Nephron (organoid): ENCODE measurements around the gene KIF26B.

Experiments used
- H3K27ac Mint-ChIP-seq, 3 experiments: 2 replicates each; pipeline ENCODE4 v1.8.0; 2020; ENCODE audit warnings: mixed read lengths in 3 of 3, mild to moderate bottlenecking in 2 of 3, moderate library complexity in 1 of 3
- H3K27me3 Mint-ChIP-seq: 2 replicates; pipeline ENCODE4 v1.8.0; 2021; ENCODE audit warnings: low read depth, mild to moderate bottlenecking, moderate library complexity, mixed read lengths
- H3K36me3 Mint-ChIP-seq: 2 replicates; pipeline ENCODE4 v1.8.0; 2020; ENCODE audit warnings: low read depth, mixed read lengths
- H3K4me1 Mint-ChIP-seq: 2 replicates; pipeline ENCODE4 v1.8.0; 2020; ENCODE audit warnings: mixed read lengths
- H3K4me3 Mint-ChIP-seq, 3 experiments: 2 replicates each; pipeline ENCODE4 v1.8.0; 2020; ENCODE audit warnings: mild to moderate bottlenecking in 3 of 3, mixed read lengths in 3 of 3, moderate library complexity in 2 of 3
- H3K9me3 Mint-ChIP-seq: 2 replicates; pipeline ENCODE4 v1.8.0; 2020; ENCODE audit warnings: mixed read lengths
- TF ChIP-seq, protein P1 (sequence below), 3 experiments: fragments of 200-600 bp; sonication (generic); IDR thresholded peaks; one replicate each; pipeline ENCODE4 v1.5.0; 2021; ENCODE audit warnings: antibody characterized with exemption in 3 of 3; ENCODE audit not compliant: unreplicated experiment in 3 of 3

Gene KIF26B

DNA sequence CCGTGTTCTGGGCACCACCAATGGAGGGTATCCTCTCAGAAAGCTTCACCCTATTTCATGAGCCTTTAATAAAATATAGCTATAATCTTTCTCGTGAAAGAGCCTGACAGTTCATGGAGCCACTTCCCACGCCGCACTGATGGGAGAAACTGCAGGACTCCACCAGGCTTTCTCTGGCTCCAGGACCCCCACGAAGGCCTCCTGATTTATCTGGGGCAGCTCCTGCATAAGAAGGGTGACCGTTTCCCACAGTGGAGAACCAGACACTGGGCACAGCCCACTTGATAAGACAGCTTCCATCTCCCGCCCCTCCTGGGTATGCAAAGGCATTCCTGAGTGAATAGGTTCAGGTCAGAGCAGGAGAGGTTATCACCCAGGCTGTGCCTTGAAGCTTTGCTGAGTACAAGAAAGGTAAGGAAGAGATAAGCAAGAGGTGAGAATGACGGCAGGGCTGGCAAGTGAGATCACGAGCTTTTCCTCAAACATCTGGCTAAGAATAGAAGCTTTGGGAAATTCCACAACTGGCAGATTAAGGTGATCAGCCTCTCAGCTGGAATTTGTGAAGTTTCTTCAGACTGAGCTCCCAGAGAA lies 499.8 kb downstream of the KIF26B start:
- Mint-ChIP-seq H3K4me1 (peaks cover 8% of the 10 kb centered on the region), H3K27ac (no peak overlapping the region), H3K4me3 (no peak overlapping the region), H3K36me3 (peaks cover 62% of the 10 kb centered on the region), H3K9me3 (peaks cover 2% of the 10 kb centered on the region), H3K27me3 (no peaks in the 10 kb centered on the region)
- TF ChIP-seq, protein P1, sequence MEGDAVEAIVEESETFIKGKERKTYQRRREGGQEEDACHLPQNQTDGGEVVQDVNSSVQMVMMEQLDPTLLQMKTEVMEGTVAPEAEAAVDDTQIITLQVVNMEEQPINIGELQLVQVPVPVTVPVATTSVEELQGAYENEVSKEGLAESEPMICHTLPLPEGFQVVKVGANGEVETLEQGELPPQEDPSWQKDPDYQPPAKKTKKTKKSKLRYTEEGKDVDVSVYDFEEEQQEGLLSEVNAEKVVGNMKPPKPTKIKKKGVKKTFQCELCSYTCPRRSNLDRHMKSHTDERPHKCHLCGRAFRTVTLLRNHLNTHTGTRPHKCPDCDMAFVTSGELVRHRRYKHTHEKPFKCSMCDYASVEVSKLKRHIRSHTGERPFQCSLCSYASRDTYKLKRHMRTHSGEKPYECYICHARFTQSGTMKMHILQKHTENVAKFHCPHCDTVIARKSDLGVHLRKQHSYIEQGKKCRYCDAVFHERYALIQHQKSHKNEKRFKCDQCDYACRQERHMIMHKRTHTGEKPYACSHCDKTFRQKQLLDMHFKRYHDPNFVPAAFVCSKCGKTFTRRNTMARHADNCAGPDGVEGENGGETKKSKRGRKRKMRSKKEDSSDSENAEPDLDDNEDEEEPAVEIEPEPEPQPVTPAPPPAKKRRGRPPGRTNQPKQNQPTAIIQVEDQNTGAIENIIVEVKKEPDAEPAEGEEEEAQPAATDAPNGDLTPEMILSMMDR (IDR thresholded peaks at IDR 0.05; ENCODE audit: unreplicated experiment in 3 of 3): no peak

DNA sequence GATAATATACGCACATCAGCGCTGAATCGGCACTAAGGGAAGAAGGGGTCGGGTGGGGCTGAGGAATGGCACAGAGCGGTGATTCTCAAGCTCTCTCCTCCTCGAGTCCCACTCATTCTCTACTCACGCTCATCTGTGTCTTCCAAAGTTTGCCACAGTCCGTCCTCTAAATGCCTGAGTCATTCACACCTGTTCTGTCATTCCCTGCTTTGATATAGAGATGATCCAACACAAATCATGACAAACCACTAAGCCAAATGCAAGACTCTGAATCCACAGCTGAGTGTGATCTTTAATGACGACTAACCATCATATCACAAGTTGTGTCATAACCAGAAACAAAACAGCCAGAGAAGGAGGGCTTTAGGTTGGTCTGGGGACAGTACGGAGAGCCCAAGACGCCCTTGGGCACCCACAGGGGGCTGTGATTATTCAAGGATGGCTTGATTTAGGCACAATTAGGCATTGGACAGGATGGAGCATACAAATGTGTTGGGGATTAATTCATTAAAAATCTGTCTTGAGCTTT lies 501.5 kb downstream of the KIF26B start:
- Mint-ChIP-seq H3K4me3 (no peak overlapping the region), H3K9me3 (no peaks in the 10 kb centered on the region), H3K27me3 (no peaks in the 10 kb centered on the region), H3K4me1 (peaks cover 8% of the 10 kb centered on the region), H3K36me3 (peaks cover 50% of the 10 kb centered on the region), H3K27ac (no peak overlapping the region)
- TF ChIP-seq, protein P1 (IDR thresholded peaks at IDR 0.05; ENCODE audit: unreplicated experiment in 3 of 3): no peak

DNA sequence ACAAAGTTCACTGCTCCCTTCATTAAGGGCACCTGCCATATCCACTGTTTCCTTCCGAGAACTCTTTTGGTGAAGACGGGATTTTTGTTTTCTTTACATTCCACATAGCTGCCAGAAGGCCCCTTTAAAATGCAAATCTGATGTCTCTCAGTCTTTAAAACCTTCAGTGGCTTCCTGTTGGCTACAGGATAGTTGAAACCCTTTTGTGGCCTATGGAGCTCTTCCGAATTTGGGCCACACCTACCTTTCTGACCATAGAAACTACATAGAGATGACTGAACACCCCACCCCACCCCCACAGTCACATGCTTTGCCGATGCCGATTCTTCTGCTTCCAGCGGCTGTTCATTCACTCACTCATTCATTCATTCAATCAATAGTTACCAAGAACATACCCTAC lies 502.6 kb downstream of the KIF26B start:
- TF ChIP-seq, protein P1 (IDR thresholded peaks at IDR 0.05; ENCODE audit: unreplicated experiment in 3 of 3): no peak
- no peaks in the 10 kb centered on the region for H3K9me3 Mint-ChIP-seq
- no peak overlapping the region for H3K4me3 Mint-ChIP-seq
- H3K27ac Mint-ChIP-seq: no peak overlapping the region
- peaks cover 8% of the 10 kb centered on the region for H3K4me1 Mint-ChIP-seq
- peaks cover 43% of the 10 kb centered on the region for H3K36me3 Mint-ChIP-seq
- H3K27me3 Mint-ChIP-seq: no peaks in the 10 kb centered on the region

DNA sequence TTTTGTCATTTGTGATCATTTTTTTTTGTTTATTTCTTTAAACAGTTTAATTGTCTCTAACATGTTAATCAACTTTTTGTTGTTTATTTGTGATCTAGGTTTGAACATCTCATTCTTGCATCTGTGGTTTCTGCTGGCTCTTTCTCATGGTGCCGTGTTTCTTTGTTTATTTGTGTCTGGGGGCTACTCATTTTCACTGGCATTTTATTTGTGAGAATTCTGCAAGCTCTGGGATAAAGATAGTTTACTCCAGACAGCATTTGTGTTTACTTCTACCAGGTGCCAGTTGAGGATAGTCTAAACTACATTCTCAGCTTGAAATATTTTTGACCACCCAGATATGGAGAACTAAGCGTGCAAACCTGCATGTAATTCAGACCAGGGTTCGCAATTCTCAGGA lies 508.6 kb downstream of the KIF26B start:
- Mint-ChIP-seq H3K4me3 (no peak overlapping the region), H3K9me3 (no peaks in the 10 kb centered on the region), H3K27me3 (no peaks in the 10 kb centered on the region), H3K4me1 (no peaks in the 10 kb centered on the region), H3K27ac (no peak overlapping the region), H3K36me3 (peaks cover 32% of the 10 kb centered on the region)
- TF ChIP-seq, protein P1 (IDR thresholded peaks at IDR 0.05; ENCODE audit: unreplicated experiment in 3 of 3): no peak

DNA sequence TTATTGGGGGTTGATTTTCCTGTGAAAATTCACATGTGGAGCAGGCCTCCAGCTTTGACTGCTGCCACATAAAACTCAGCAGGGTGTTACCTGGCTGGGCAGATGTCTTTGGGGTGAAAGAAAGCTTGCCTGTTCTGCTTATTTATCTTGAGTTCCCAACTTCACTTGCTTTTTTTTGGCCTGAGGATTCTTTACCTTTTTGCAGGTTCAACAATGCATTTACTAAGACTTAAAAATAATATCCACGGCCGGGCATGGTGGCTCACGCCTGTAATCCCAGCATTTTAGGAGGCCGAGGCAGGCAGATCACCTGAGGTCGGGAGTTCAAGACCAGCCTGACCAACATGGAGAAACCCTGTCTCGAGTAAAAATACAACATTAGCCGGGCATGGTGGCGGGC lies 509.1 kb downstream of the KIF26B start:
- H3K36me3 Mint-ChIP-seq: peaks cover 29% of the 10 kb centered on the region
- no peak overlapping the region for H3K27ac Mint-ChIP-seq
- no peaks in the 10 kb centered on the region for H3K4me1 Mint-ChIP-seq
- TF ChIP-seq, protein P1 (IDR thresholded peaks at IDR 0.05; ENCODE audit: unreplicated experiment in 3 of 3): no peak
- no peaks in the 10 kb centered on the region for H3K9me3 Mint-ChIP-seq
- H3K4me3 Mint-ChIP-seq: no peak overlapping the region
- H3K27me3 Mint-ChIP-seq: no peaks in the 10 kb centered on the region

DNA sequence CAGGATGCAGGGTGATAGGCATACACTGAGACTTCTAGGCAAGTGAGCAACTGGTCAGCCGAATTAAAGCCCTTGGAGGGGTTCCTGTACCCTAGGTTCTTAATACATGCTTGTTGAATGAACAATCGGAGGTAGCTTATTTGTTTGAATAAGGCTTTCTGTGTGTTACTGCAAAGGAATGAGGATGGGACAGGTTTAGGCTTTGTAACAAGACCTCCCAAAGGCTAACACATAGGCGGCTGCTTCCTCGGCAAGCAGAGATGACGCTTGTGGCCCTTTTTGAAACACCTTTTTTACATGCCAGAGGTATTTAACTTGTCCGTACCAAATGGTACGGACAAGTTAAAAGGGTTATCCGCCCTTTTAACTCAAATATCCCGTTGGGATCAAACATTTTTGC lies 511.6 kb downstream of the KIF26B start:
- H3K9me3 Mint-ChIP-seq: peaks cover 3% of the 10 kb centered on the region
- H3K4me1 Mint-ChIP-seq: no peaks in the 10 kb centered on the region
- no peak overlapping the region for H3K27ac Mint-ChIP-seq
- no peaks in the 10 kb centered on the region for H3K27me3 Mint-ChIP-seq
- TF ChIP-seq, protein P1 (IDR thresholded peaks at IDR 0.05; ENCODE audit: unreplicated experiment in 3 of 3): no peak
- peaks cover 40% of the 10 kb centered on the region for H3K36me3 Mint-ChIP-seq
- H3K4me3 Mint-ChIP-seq: no peak overlapping the region
